Cerebellar nuclear complex (tissue), 1 donor: ENCODE results near the gene LGR6.
"Not testable (repeated sequence)": the region's sequence is repeated elsewhere in the genome, so short reads cannot be mapped to it uniquely, and the experiment has no call there.

Experiments
- DNase-seq, 2 experiments: peaks; one replicate each; lab custom pipeline; 2025; lab: John Stamatoyannopoulos, UW

LGR6 gene

DNA sequence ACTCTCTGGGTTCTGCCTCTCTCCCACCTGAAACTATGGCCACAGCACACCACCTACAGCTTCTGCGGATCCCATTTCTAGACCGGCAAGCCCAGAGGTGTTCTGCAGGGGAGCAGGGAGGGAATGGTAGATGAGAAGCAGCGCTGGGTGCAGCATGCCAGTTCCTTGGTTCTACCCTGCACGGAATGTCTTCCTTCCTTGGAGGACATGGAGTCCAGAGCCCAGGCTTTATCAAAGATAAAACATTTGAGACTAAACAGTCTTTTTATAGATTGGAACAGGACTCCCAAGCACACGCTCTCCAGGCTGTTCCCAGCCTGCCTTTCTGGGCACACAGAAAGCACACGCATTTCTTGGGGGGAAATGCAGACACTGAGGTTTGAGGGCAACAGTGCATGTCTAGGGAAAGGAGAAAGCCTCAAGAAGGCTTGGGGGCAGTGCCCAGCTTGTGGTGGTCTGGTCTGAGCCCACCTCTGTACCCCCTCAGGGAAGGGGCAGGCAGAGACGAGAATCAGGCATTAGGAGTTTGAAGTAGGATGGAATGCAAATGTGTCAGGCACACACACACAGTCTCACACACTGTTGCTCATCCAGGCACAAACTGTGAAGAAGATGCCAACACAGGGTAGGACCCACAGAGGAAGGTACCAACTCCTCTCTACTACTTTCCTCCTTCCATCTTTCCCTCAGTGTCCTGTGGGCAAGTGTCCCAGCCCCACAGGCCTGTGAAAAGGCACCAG, 29.7 kb downstream of the LGR6 start:
- DNase-seq, result no peak

DNA sequence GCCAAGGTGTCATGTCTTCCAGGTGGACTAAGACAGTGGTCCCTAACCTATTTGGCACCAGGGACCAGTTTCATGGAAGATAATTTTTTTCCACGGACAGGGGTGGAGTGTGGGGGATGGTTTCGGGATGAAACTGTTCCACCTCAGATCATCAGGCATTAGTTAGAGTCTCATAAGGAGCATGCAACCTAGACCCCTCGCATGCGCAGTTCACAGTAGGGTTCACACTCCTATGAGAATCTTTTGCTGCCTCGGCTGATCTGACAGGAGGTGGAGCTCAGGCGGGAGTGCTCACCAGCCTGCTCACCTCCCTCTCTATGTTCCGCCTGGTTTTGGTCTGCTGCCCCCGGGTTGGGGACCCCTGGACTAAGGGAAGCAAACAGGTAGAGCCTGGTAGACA, 30.9 kb downstream of the LGR6 start:
- no peak for DNase-seq

DNA sequence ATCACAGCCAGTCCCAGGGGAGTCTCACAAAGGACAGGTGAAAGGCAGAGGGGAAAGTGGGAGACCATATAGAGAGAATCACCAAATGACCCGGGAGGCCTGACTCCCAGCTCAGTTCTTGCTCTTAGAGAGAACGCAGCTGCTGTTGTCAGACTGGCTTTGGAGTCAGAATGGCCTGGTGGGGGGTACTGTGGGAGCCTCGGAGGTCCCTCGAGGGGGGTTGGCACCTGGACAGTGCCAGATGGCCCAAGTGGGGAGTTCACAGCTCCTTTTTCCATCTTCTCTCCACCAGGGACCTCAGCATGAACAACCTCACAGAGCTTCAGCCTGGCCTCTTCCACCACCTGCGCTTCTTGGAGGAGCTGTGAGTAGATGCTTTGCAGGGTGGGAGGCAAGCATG, 31.5 kb downstream of the LGR6 start:
- DNase-seq, result no peak

DNA sequence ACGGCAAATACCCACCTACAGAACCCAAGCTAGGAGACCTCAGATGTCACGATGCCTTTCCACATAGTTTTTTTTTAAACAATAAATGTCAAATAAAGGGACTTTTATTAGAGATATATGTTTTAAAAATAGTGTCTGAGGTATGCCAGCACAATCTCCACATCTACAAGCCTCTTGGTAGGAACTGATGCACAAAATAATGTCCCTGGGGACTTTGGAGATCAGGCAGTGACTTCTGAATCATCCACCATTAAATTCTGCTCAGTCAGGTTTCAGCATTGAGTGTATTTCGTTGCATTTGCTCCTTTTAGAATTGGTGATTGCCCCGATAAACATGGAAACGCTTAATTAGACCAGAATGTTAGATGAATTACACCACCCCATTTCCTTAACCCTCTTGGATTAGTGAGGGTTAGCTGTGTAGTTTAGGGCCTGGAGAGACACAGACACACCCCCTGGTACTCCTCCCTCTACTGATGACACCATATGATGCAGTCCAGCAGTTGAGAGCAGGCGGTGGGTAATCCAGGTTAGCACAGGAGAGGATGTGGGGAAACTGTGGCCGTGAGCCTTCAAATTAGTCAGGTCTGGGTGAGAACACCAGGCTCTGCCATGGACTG, 33.6 kb downstream of the LGR6 start:
- no peak for DNase-seq

DNA sequence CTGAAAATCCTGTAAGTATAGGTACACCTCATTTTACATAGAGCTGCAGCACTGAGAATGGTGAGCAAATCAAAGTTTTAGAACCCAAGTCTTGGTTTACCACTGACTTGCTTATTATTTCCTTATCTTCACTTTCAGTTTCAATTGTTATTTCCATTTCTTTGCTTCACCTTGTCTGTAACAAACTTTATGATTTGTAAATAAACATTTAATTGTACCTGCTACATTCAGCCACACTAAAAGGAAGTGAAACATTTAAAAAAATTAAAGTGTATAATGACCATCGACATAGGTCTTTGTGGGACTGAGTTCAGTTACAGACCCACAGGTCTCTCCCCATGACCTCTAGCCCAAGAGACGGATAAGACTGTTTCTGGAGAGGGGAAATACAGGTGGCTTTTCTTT, 34.4 kb downstream of the LGR6 start:
- DNase-seq, result no peak

DNA sequence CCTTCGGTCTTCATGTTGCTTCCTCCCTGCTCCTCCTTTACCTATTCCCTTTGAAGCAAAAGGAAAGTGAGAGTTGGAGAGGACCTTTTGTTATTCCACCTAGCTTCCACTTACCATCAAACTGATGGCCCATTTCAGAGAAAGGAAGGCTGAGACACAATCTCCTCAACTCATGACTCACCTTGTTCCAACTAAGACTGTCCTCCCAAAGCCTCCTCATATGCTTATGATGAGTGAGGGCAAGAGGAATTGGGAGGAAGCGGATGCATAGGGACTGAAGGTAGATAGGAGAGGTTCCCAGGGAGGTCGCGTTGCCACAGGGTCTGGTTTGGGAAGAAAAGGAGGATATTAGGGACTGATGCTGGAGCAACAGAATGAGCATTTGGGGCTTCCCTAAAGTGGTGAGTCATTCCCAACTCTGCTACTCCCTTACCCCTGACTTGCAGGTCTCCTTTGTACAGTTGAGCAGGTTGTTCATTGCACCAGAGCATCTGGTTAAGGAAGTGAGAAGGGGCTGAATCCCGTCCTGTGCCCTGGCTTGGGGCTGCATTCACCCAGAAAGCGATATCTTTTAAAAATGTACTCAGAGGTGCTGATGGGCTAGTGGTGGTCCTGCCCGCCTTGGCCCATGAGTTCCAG, 35.0 kb downstream of the LGR6 start:
- no peak for DNase-seq

DNA sequence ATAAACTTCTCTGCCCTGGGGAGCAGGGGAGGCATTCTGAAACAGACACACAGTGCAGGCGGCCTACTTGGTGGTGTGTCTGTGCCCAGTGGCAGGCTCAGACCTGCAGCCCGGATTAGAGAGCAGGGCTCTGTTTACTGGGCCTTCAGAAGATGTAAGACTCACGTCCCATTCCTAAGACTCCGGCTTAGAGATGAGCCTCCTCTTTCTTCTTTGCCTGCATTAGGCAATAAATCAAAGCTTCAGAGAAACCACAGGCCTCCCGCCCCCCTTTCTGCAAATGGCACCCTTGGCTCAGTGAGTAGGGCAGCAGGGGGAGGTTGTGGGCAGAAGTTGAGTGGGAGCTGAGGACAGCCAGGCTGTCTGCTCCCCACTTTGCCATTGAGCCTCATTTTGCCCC, 35.8 kb downstream of the LGR6 start:
- no peak for DNase-seq

DNA sequence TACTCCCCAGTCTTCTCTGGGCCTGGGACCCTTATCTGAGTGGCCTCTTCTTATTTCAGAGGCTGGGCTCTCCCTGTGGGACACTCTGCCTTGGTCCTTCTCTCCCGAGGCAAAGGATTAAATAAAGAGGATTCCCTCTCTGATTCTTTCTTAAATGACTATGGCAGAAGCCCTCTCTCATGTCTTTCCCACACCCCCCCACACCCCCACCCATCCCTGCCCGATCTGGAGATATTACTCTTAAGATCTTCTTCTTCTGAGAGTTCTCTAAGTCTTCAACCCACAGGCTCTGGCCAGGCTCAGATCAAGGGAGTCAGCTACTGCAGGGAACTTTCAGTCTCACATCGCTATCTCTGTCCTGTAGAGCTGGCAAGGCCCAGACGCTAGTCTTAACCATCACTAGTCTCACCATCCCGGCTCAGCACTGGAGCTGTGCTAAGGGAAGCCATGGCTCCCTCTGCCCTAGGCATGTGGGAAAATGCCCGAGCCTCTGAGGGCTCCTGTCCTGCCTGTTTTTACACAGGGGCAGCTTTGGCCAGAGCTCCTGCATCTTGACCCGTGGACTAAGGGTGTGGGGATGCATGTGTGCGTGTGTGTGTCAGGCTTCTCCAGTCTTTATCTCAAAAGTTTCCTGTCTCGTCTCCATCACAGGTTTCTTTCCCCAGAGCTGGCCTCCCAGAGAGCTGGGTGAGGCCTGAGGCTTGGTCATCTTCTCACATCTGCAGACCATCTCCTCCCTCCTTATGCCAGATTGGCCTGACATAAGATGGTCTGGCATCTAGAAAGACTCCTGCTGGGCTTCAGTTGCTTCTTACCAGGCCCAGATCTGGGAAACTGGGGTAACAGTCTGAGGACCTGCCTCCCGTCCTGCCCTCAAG, 36.7 kb downstream of the LGR6 start:
- DNase-seq, result no peak

DNA sequence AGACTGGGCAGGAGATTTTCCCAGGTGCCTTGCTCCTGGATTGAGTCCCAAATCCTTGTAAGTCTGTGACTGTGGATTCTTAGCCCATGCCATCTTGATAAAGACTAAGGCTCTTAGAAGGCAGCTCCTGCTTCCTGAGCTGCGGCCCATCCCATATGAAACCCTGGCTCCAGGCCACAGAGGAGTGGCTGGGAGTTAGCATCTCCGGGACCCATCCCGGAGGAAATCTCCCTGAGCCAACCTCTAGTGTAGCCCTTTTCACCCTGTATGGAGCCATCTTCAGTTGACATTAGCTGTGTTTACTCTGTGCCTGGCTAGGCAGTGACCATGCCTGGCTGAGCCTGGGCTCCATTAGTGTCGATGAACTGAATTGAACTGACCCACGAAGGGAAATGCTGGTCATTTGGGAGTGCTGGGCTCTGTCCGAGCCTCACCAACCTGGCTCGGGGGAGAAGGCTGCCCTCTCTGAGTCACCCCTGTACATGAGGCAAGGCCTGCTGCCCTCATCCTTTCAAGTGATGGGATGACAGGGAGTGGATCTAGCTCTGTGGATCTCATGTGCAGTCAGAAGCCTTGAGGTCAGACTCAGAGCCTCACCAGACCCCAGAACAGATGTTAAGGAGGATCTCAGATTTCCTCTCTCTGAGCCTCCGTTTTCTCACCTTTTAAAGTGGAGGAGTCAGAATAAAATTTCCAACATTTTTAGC, 37.5 kb downstream of the LGR6 start:
- DNase-seq, result no peak

DNA sequence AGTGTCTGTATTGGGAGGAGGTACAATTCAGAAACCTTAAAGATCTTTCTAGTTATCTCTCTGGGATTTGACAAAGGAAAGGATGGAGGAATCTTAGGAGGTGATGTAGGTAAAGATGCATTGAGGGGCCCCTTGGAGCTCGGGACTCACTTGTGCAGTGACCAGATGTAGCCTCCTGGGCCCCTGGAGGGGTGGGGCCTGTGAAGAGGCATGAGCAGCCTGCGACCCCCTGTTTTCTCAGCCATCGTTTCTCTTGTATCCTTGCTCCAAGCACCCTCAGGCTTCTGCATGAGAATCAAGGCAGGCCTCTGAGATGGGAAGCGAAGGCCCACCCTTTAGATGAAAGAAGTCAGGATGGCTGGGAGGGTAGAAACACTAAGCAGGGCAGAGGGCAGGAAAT, 39.6 kb downstream of the LGR6 start:
- DNase-seq, result no peak

DNA sequence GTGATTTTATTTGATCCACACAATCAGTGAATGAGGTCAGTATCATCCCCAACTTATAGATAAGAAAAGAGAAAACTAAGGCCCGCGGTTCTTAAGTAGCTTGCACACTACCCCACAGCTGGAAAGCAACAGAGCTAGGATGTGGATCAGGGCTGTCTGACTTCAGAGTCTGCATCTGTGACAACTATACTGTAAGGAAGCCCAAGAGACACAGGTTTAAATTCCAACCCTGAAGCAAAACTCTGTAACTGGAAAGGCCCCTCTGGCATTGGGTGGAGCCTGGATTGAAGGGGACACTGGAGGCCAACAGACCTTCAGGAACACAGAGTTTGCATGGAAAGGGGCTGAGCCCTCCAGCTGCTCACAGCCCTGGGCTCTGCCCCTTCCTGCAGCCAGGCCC, 40.2 kb downstream of the LGR6 start:
- DNase-seq, result no peak

DNA sequence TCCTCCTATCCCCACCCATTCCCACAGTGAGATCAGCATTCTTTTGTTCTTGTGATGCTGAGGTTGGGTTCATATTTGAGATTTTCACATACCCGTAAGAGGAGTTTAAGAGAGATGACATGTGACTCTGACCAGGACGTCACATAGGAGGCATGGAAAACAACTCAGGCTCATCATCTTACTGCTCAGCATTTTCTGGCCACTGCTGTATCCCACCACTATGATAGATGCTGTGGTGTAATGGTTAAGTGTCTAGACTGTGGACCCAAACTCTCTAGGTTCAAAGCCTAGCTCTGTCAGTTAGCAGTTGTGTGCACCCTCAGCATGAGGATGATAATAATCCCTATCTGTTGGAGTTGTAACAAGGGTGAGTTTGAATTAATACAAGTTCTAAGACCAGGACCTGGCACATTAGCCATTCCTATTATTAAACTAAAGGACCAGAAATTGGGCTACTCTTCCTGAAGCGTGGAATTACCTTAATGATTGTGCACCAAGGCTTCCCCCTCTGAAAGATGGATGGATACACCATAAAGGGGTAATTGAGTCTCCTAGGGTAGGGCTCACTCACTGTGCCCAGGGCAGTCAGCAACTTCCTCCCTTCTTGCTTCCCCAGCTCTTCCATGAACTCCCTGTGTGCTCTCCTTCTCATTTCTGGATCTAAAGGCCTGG, 40.9 kb downstream of the LGR6 start:
- DNase-seq, result no peak

DNA sequence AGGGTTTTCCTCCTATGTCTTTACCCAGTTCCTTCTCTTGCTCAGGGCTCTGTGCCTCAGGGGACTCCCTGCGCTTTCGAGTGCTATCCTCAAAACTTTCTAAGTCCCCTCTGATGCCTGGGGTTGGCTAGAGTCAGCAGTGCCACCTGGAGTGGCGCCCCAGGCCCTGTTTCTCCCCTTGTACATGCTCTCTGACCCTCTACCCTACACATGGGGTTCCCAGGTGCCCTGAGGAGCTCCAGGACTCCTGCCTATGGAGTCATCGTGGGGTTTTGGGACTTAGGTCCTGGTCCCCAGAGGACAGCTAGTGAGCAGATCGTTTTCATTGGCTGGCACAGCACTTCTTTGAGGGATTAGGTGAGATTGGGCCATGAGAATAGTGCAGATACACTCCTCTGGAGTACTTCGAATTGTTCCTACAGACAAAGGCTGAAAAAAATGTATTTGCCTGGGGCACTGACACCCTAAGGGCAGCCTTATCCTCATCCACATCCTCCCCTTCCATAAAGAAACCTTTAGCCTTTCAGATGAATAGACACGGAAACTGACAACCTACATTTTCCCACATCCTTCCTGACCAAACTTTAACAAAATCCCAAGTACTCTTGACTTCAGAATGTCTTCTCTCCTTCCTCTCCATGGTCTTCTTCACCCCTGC, 41.5 kb downstream of the LGR6 start:
- DNase-seq, result no peak

DNA sequence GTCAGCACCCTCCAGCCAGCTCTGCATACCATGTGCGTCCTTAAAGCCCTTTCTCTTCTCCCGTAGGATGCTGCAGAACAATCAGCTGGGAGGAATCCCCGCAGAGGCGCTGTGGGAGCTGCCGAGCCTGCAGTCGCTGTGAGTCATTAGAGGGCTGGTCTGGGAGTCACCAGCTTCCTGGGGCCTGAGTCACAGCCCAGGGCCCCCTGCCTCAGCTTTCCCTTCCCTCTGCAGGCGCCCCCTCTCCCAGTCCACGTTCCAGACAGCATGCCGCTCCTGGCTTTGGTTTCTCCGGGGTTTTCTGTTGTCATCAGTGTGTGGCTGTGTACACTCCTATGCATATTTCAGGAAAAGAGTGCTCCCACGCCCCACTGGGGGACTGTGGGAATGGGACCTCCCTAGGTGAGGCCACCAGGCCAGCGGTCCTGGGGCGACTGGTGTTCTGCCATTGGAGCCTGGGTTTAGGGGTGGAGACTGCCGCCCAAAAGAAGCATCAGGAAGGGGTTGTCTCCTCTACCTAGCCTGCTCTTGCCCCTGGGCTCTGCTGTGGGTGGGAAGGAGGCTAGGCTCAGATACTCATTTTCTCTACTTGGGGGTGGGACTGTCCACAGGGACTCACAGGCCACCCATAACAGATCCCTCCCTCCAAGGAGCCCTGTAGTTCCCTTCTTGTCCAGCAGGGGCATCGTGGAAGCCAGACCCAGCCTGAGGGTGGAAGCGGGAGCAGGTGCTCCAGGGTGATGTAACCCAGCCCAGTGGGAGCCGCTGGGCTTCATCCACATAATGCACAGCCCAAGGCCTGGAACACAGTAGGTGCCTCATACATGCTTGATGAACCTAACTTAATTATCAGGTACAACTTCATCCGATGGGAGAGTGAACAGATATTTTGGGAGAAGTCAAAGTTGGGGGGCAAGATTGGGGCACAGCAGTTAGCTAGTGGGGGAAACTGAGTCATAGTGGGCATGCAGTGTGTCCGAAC, 42.5 kb downstream of the LGR6 start:
- DNase-seq, result no peak

DNA sequence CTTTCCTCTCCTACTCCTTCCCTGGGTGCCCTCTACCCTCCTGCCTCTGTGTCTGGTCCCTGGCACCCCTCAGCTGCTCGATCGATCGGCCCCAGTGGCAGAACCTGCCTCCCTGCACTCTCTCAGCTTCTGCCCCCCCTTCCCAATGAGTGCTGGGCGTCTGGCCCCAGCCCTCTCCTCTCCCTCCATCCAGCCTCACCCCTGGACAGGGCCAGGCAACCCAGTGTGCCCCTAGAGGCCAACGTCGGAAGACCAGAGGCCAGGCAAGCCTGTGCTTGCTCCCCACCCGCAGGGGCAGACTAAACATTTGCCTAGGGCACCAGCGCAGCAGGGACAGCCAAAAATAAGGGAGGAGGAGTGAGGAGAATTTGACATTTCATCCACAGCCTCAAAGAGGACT, 43.5 kb downstream of the LGR6 start:
- DNase-seq, result no peak

DNA sequence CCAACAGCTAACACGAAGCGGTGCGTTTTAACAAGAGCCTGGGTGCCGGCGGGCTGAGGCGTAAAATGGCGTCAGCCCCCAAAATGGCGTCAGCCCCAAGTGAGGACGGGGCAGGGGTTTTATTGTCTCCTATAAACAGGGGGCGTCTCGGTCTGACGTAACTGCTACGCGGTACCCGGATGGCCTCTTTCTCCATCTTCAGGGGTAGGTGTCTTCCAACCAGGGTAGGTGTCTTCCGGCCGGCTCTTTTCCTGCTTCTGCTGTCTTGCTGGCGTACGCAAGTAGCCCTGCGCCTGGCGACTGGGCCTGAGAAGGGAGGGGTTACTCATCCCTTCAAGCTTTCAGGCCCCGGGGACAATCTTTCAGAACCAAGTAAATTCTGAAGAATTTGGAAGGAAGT, 45.3 kb downstream of the LGR6 start:
- no peak for DNase-seq

DNA sequence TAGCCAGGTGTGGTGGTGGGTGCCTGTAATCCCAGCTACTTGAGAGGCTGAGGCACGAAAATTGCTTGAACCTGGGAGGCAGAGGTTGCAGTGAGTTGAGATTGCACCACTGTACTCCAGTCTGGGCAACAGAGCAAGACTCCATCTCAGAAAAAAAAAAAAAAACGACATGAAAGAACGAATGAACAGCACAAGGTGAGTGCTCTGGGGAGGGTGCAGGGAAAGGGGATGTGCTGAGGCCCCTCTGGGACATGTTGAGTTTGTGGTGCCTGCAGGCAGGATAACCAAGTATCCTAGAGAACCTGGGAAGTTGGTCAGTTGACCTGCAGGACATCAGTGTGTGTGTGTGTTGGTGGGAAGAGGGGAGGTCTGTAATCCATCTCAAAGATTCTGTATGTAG, 46.6 kb downstream of the LGR6 start:
- DNase-seq, result not testable (repeated sequence)

DNA sequence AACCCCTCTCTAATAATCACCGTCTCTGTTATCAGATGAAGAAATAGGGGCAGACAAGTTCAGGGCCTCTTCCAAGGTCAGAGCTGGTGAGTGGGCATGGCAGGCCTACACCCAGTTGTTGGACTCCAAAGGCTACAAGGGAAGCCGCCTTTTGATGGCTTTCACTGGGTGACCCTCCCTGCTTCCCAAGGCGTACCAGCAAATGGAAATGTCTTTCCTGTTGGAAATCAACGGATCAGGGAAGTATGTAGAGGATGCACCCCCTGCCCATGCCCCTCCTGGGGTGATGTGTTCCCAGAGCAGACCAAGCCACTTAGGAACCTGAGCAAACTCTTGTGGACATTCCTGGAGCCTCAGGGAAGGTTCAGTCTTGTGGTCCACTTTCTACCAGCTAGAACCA, 47.4 kb downstream of the LGR6 start:
- no peak for DNase-seq

DNA sequence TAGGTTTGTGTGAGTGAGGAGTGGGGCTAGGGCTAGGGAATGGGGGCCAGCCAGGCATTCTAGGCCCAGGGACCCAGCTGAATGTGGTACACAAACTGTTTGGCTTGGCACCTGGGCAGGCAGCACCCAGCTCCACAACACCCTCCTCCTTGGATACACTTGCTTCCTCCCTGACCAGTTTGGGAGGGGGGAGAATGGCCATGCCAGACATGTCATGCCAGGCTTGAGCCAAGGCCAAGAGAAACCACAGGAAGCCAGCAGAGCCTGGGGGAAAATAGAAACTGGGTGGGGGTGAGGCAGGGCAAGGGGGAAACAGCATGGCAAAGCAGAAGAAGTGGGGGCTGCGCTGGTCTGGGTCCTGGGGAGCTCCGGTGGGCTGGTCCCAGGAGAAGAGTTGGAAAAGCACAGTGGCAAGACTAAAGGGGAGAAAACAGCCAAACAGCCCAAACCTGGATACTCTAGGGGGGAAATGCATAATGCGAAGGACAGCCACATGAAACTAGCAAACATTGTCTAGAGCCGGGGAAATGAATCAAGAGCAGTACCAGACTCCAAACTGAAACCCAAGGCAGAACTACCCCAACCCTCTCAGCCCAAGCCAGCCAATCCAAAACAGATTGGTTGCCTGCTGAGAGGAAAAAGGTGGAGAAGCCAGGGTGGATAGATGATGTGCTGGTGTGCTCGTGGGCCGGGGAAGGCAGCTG, 47.9 kb downstream of the LGR6 start:
- no peak for DNase-seq
